DND-41 (cell line): Measurements from ENCODE around the gene GRAMD2B.

Experiments
- CTCF ChIP-seq: IDR thresholded peaks from 2 replicates; pipeline ENCODE4 v1.5.1; 2012; ENCODE audit warnings: borderline replicate concordance, low read length, moderate library complexity, mild to moderate bottlenecking; ENCODE audit not compliant: poor library complexity, severe bottlenecking; ENCODE audit errors: extremely low read depth
- EZH2 ChIP-seq: IDR thresholded peaks from 3 replicates; pipeline ENCODE4 v1.6.1; 2012; ENCODE audit warnings: borderline replicate concordance, low read depth, mild to moderate bottlenecking, moderate library complexity, low read length, inconsistent platforms; ENCODE audit not compliant: severe bottlenecking

- TF ChIP-seq CTCF (no peak), EZH2 (no peak)
Measured at GRCh38 chr5:126513302-126513701, 90.1 kb downstream of the GRAMD2B start.
